HepG2 (cell line): ENCODE data around the gene MRPS21. TPM values are rescaled to one million over a fixed set of nuclear protein-coding genes. Genes with fewer than 3 reads are reported as not detected.

Experiments
- ATAC-seq: fragments of 200-7000 bp; cut with Tn5 transposase; 3 replicates; pipeline ENCODE4 v1.9.1; 2020; ENCODE audit warnings: mild to moderate bottlenecking, moderate library complexity
- BruUV-seq: library from RNA; stranded (reverse); fragments of 400-500 nt; replicated peaks from 2 replicates; lab custom pipeline; 2021; lab: Mats Ljungman, UMichigan
- CTCF ChIA-PET: fragments of 300-600 bp; formaldehyde crosslinking; extraction: SDS; loops from one replicate; lab custom pipeline; 2021; ENCODE audit warnings: low total read pairs, inconsistent platforms, low intra/inter-chr PET ratio; lab: Yijun Ruan, JAX
- POLR2A ChIA-PET: fragments of 350-600 bp; sonication (Branson Sonifier 250); formaldehyde crosslinking; loops from one replicate; lab custom pipeline; 2020; ENCODE audit warnings: antibody characterized with exemption, inconsistent platforms; lab: Yijun Ruan, JAX
- DNase-seq: peaks from one replicate; pipeline ENCODE4 v3.0.0-alpha.2; 2015; ENCODE audit warnings: low spot score
- FAIRE-seq: peaks from 3 replicates; lab custom pipeline; 2011; peaks lifted over from hg19 to GRCh38; lab: Jason Lieb, UNC
- H2AFZ ChIP-seq: one replicate; pipeline ENCODE4 v1.6.1; 2011; ENCODE audit warnings: low read length, inconsistent platforms
- H3K27ac ChIP-seq: fragments of 300-600 bp; 3 replicates; pipeline ENCODE4 v1.8.0; 2011; ENCODE audit warnings: mixed run types, mild to moderate bottlenecking, mixed read lengths, low read length, inconsistent platforms; ENCODE audit not compliant: insufficient read depth; ENCODE audit errors: extremely low read length
- H3K27me3 ChIP-seq, 2 experiments: fragments of 200-600 bp in 1 of 2; 2 replicates in 1 of 2; 3 replicates in 1 of 2; pipeline versions ENCODE4 v1.6.0 to v1.8.0; 2011; ENCODE audit warnings: low read length in 2 of 2, mild to moderate bottlenecking in 2 of 2, moderate library complexity in 2 of 2, inconsistent platforms in 1 of 2; ENCODE audit not compliant: insufficient read depth in 2 of 2, control insufficient read depth in 1 of 2
- H3K36me3 ChIP-seq, 2 experiments: fragments of 200-600 bp in 1 of 2; replicated peaks in 1 of 2; 2 replicates in 1 of 2; 3 replicates in 1 of 2; pipeline versions ENCODE4 v1.5.1 to v1.8.0; 2011; ENCODE audit warnings: low read length in 2 of 2, inconsistent platforms in 1 of 2; ENCODE audit not compliant: insufficient read depth in 2 of 2, control insufficient read depth in 1 of 2
- H3K4me1 ChIP-seq: 2 replicates; pipeline ENCODE4 v1.5.1; 2012; ENCODE audit warnings: low read length, inconsistent platforms; ENCODE audit not compliant: insufficient read depth
- H3K4me2 ChIP-seq: 2 replicates; pipeline ENCODE4 v1.6.0; 2011; ENCODE audit warnings: low read depth, low read length, inconsistent platforms
- H3K4me3 ChIP-seq, 3 experiments: fragments of 200-600 bp in 1 of 3; sonication (generic), shearing (Covaris generic) in 1 of 3; replicated peaks in 1 of 3; 2 replicates each; pipeline ENCODE4 v1.5.1; 2011 to 2016; ENCODE audit warnings: low read length in 3 of 3, inconsistent platforms in 2 of 3, low read depth in 2 of 3, mild to moderate bottlenecking in 2 of 3, control low read depth in 1 of 3, mixed read lengths in 1 of 3; ENCODE audit not compliant: insufficient read depth in 1 of 3
- H3K79me2 ChIP-seq: one replicate; pipeline ENCODE4 v1.6.1; 2011; ENCODE audit warnings: low read length, inconsistent platforms; ENCODE audit not compliant: insufficient read depth
- H3K9ac ChIP-seq: 2 replicates; pipeline ENCODE4 v1.6.0; 2011; ENCODE audit warnings: mild to moderate bottlenecking, low read depth, low read length, inconsistent platforms; ENCODE audit not compliant: insufficient read depth
- H3K9me3 ChIP-seq: 2 replicates; pipeline ENCODE4 v1.5.1; 2012; ENCODE audit warnings: mild to moderate bottlenecking, low read length
- H4K20me1 ChIP-seq: 2 replicates; pipeline ENCODE4 v1.6.0; 2011; ENCODE audit warnings: inconsistent platforms, mild to moderate bottlenecking, low read length, moderate library complexity; ENCODE audit not compliant: insufficient read depth
- ARNTL ChIP-seq: sonication (generic); formaldehyde crosslinking; IDR thresholded peaks from 2 replicates; pipeline ENCODE4 v1.4.0; 2020; ENCODE audit warnings: mild to moderate bottlenecking, missing genetic modification reagents
- FOXA3 ChIP-seq: IDR thresholded peaks from 2 replicates; pipeline ENCODE4 v1.6.1; 2016; ENCODE audit warnings: missing genetic modification reagents, missing compliant biosample characterization
- FOXK1 ChIP-seq: sonication (generic); formaldehyde crosslinking; IDR thresholded peaks from 2 replicates; pipeline ENCODE4 v1.4.0; 2020; ENCODE audit warnings: low read depth, missing genetic modification reagents, borderline replicate concordance
- FOXO4 ChIP-seq: sonication (generic); formaldehyde crosslinking; conservative IDR thresholded peaks from 2 replicates; pipeline ENCODE4 v1.8.1; 2023; ENCODE audit warnings: missing genetic modification reagents
- NFATC3 ChIP-seq: sonication (generic); formaldehyde crosslinking; IDR thresholded peaks from 2 replicates; pipeline ENCODE4 v1.5.1; 2020; ENCODE audit warnings: mild to moderate bottlenecking, missing genetic modification reagents
- SMAD3 ChIP-seq: sonication (generic); formaldehyde crosslinking; IDR thresholded peaks from 2 replicates; pipeline ENCODE4 v1.4.0; 2020; ENCODE audit warnings: missing genetic modification reagents
- TSC22D2 ChIP-seq: sonication (generic); formaldehyde crosslinking; IDR thresholded peaks from 2 replicates; pipeline ENCODE4 v1.5.1; 2020; ENCODE audit warnings: missing genetic modification reagents, mild to moderate bottlenecking, borderline replicate concordance
- ZNF224 ChIP-seq: sonication (generic); formaldehyde crosslinking; IDR thresholded peaks from 2 replicates; pipeline ENCODE4 v1.5.0; 2020; ENCODE audit warnings: mild to moderate bottlenecking, missing genetic modification reagents
- ZNF30 ChIP-seq: sonication (generic); formaldehyde crosslinking; IDR thresholded peaks from 2 replicates; pipeline ENCODE4 v1.5.0; 2020; ENCODE audit warnings: mild to moderate bottlenecking, missing genetic modification reagents
- ZNF550 ChIP-seq: sonication (generic); formaldehyde crosslinking; IDR thresholded peaks from 2 replicates; pipeline ENCODE4 v1.4.0; 2020; ENCODE audit warnings: mild to moderate bottlenecking, missing genetic modification reagents, borderline replicate concordance
- ZNF570 ChIP-seq: sonication (generic); formaldehyde crosslinking; IDR thresholded peaks from 2 replicates; pipeline ENCODE4 v1.4.0; 2020; ENCODE audit warnings: mild to moderate bottlenecking, missing genetic modification reagents, borderline replicate concordance
- WGBS: methylation state at CpG from one replicate; pipeline ENCODE4 v1.1.6; 2017; ENCODE audit warnings: low lambda C conversion rate; 5-methylcytosine and 5-hydroxymethylcytosine counted together
- in situ Hi-C: cut with HindIII; loops from 2 replicates; pipeline ENCODE4 v1.10.0; 2017; ENCODE audit warnings: low pct_unique_long_range_greater_than_20kb; ENCODE audit not compliant: extremely low pct_ligation_motif_present
- intact Hi-C: fragments of 100-400 bp; cut with micrococcal nuclease; formaldehyde crosslinking; loops from one replicate; pipeline ENCODE4 v1.10.0; 2022; ENCODE audit not compliant: unreplicated experiment
- polyA plus RNA-seq, 8 experiments: library from polyadenylated mRNA; depleted of rRNA in 3 of 8; stranded (reverse) in 7 of 8; unstranded in 1 of 8; fragments of >200 nt; fragmentation: Illumina TruSeq in 4 of 8; extraction: Trizol in 4 of 8; gene quantifications; 2 replicates each; pipeline versions ENCODE4 v1.2.1 to v1.2.3, GENCODE V29; 2011 to 2016; ENCODE audit warnings: low read depth in 4 of 8, missing spikeins in 1 of 8, mixed read lengths in 1 of 8; ENCODE audit not compliant: insufficient read depth in 1 of 8
- total RNA-seq, 5 experiments: library from RNA; depleted of rRNA; stranded (reverse); fragments of >200 nt; fragmentation: Illumina TruSeq; extraction: Trizol; gene quantifications; 2 replicates each; pipeline ENCODE4 v1.2.3, GENCODE V29; 2016; ENCODE audit warnings: low read depth in 1 of 5

The MRPS21 gene
- total and polyA plus RNA-seq, 2 of the 13 experiments (the other 11 are each of a cell fraction or from before 2014, with no cell fraction given), result 59.4 to 64.2 TPM

- TF ChIP-seq ARNTL (CRISPR knock-in tag) (no peak), SMAD3 (CRISPR knock-in tag) (no peak), NFATC3 (CRISPR knock-in tag) (no peak), FOXK1 (CRISPR knock-in tag) (no peak), ZNF550 (CRISPR knock-in tag) (no peak), FOXA3 (0 out of 2 replicates have a peak, but pooled peaks have one; percentile 24), ZNF30 (CRISPR knock-in tag) (no peak), TSC22D2 (CRISPR knock-in tag) (no peak), ZNF224 (CRISPR knock-in tag) (no peak)
Measured at GRCh38 chr1:150259758-150260669, 33.6 kb upstream of the MRPS21 start (continued).

- BruUV-seq, result no TSS peak
- H3K4me3 ChIP-seq, result no peak overlapping the region
- H3K4me2 ChIP-seq, result no peak overlapping the region
- ChIA-PET CTCF (no interaction called here), POLR2A (no interaction called here)
- H2AFZ ChIP-seq, result no peak overlapping the region
- no peaks in the 10 kb centered on the region for H3K79me2 ChIP-seq
- H3K9me3 ChIP-seq, result no peaks in the 10 kb centered on the region
- ATAC-seq (no peak), DNase-seq (no peak), FAIRE-seq (no peak)
- in situ Hi-C loops, result no loop called here
- intact Hi-C loops, result no loop called here
- no peaks in the 10 kb centered on the region; a peak in 1 of 5 replicates for H3K27me3 ChIP-seq
- H3K27ac ChIP-seq, result no peak overlapping the region
- H3K9ac ChIP-seq, result no peak overlapping the region
- H3K4me1 ChIP-seq, result peaks cover 41% of the 10 kb centered on the region
- H3K36me3 ChIP-seq, result peaks cover 5 to 15% of the 10 kb centered on the region in 2 experiments; a peak in 4 of 5 replicates
- no peaks in the 10 kb centered on the region for H4K20me1 ChIP-seq
- TF ChIP-seq FOXO4 (no peak), ZNF570 (no peak)
- WGBS, result 95% methylated on average over 6 of the region's 6 CpGs
Measured at GRCh38 chr1:150261367-150261766, 32.3 kb upstream of the MRPS21 start.
